RPMI8226 (cell line): ENCODE data around the gene OR8G1.
"Not testable (repeated sequence)": the region's sequence is repeated elsewhere in the genome, so short reads cannot be mapped to it uniquely, and the experiment has no call there.

Experiments used
- DNase-seq: peaks from one replicate; pipeline ENCODE4 v3.0.0-alpha.2; 2015

Gene OR8G1

DNA sequence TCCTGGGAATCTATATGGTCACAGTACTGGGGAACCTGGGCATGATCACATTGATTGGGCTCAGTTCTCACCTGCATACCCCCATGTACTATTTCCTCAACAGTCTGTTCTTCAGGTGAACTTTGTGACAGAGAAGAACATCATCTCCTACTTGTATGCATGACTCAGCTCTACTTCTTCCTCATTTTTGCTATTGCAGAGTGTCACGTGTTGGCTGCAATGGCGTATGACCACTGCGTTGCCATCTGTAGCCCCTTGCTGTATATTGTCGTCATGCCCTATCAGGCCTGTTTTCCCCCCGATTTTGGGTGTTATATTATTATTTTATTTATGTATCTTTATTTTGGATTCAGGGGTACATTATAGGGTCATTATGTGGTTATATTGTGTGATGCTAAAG, 2.4 kb upstream of the OR8G1 start:
- DNase-seq: no peak

DNA sequence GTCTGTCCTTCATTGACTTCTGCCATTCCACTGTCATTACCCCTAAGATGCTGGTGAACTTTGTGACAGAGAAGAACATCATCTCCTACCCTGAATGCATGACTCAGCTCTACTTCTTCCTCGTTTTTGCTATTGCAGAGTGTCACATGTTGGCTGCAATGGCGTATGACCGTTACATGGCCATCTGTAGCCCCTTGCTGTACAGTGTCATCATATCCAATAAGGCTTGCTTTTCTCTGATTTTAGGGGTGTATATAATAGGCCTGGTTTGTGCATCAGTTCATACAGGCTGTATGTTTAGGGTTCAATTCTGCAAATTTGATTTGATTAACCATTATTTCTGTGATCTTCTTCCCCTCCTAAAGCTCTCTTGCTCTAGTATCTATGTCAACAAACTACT, 9.0 kb downstream of the OR8G1 start:
- DNase-seq: not testable (repeated sequence)

DNA sequence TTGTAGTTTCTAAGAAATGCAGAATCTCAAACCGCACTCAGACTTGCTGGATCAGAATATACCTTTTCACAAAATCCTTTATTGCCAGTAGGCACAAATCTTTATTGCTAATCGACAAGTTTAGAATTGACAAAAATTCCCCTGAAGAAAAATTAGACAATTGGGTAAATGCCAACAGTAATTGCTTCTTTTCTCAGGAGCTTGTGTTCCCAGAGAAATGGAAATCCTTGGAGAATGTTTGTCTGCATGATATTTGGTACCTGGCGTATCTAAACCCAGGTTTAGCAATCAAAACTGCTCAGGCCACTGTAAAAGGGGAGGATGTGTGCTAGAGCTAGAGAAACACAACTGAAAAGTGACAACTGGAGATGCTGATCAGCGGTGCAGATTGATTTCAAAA, 15.2 kb downstream of the OR8G1 start, which contains the start of gene OR8G5:
Gene OR8G5, plus strand, starts transcription at position 301 of the 400 bp plus-strand sequence. CDS start 8,556 bp downstream, outside the sequence.
- no peak for DNase-seq

DNA sequence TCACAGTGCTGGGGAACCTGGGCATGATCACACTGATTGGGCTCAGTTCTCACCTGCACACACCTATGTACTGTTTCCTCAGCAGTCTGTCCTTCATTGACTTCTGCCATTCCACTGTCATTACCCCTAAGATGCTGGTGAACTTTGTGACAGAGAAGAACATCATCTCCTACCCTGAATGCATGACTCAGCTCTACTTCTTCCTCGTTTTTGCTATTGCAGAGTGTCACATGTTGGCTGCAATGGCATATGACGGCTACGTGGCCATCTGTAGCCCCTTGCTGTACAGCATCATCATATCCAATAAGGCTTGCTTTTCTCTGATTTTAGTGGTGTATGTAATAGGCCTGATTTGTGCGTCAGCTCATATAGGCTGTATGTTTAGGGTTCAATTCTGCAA, 24.1 kb downstream of the OR8G1 start:
- DNase-seq: not testable (repeated sequence)

DNA sequence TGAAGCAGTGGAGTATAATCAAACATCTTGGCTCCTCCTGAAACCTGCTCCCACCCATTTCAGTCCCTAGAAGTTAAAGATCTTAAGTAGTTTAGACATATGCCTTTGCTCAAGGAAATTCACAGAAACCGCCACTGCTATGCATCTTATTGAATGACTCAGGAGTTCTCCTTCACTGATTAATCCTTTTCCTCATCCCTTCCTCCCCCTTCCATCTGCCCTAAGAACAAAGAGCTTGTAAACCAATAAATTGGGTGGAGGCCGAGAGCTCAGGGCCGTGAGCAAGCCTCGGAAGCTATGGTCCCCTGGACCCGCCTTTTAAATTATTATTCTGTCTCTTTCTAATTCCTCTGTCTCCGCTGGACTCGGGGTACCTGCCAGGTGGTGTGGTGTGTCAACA, 30.0 kb downstream of the OR8G1 start:
- not testable (repeated sequence) for DNase-seq

DNA sequence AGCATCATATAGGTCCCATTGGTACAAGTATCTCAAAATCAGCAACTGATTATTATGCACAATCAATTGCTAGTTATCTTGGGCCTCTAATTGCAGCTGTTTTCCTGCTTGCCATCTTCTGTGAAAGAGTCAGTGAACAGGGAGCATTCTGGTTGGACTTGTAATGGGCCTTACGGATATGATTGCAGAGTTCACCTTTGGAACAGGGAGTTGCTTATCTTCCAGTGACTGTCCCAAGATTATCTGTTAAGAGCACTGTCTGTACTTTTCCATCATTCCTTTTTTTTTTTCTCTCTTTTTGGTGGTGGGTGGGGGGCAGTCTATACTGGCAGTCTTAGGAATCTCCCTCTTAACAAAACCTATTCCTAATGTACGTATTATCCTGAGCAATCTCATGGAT, 33.1 kb downstream of the OR8G1 start:
- no peak for DNase-seq

DNA sequence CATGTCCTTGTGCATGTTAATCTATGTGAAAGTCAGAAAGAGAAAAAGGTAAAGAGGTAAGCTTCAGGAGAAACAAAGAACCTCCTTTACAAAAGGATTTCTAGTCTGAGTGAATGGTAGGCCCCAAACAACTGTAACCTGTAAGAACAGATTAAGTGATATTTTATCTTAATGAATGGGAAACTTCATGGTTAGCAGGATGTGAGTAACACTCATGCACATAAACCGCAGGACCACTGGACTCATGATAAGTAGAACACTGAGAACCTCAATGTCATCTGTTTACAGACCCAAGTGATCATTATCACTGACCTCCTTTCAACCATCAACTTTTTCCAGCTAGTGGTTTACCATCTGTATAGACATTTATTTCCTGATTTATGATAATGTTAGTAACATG, 35.2 kb downstream of the OR8G1 start:
- no peak for DNase-seq

DNA sequence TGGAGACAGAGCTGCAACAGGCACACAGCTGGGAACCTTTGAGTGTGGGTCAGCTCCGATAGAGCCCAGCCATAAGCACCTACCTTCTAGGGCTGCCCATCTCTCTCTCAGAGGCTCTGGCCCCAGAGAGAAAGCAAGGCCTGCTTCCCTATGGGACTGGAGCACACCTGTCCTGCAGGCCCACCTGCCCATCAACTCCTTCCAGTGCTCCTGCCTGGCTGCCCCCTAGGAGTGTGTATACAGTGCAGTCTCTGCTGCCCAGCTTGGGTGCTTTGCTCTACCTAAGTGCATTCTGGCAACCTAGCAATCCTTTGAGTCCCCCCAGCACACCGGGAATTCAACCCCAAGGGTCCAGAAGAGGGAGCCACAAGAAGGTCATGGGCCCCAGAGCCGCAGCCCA, 36.3 kb downstream of the OR8G1 start:
- no peak for DNase-seq

DNA sequence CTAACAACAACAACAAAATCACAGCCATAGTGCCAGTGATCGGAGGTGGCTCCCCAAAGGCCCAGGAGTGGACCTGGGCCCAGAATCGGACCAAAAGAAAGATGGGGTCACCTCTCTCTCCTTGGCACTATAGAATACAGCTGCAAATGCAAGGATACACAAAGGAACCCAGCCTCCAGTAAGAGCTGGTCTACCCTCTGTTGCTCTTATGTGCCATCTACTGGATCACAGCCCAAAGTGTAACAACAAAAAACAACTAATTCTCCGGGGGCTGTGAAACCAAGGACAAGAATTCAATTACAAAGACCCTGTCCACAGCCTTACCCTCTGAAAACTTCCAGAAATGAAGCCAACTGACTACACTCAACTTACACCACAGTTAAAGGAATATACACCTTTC, 36.9 kb downstream of the OR8G1 start:
- no peak for DNase-seq

DNA sequence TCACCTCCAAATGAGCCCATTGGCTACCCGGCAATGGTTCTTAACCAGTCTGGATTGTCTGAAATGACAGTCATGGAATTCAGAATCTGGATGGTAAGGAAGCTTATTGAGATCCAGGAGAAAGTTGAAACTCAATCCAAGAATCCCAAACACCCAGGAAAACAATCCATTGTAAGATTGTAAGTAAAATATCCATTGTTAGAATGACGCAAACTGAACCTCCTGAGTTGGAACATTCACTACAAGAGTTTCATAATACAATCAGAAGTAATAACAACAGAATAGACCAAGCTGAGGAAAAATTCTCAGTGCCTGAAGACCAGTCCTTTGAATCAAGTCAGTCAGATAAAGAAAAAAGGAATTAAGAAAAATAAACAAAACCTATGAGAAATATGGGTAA, 37.4 kb downstream of the OR8G1 start:
- no peak for DNase-seq

DNA sequence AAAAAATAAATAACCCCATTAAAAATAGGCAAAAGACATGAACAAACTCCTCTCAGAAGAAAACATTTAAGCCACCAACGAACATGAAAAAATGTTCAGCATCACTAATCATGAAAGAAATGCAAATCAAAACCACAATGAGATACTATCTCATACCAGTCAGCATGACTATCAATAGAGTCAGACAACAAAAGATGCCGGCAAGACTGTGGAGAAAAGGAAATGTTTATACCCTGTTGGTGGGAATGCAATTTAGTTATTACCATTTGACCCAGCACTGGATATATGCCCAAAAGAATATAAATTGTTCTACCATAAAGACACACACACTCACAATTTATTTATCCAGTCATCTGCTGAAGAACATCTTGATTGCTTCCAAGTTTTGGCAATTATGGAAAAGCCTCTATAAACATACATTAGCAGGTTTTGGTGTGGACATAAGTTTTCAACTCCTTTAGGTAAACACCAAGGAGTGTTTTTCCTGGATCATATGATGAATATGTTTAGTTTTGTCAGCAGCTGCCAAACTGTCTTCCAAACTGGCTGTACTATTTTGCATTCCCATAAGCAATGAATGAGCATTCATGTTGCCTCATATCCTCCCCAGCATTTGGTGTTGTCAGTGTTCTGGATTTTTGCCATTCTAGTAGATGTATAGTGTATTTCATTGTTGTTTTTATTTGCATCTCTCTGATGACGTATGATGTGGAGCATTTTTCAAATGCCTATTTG, 44.9 kb downstream of the OR8G1 start:
- DNase-seq: no peak

DNA sequence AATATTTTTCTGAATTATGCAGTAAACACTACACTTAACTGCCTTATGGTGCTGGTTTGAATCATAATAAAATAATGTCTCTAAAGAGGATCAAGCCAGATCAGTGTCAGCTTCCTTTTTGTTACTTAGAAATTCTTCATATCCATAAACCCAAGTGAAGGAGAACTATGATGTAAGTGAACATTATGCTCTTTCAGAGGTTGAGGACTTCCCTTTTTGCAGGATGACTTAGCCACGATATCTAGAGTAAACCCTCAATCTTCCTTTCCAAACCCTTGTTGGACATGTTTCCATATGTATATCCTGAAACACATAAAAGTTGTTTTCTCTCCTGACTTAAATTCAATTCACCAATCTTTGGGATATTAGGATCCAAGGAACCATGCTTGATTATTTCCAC, 53.8 kb downstream of the OR8G1 start:
- DNase-seq: no peak

DNA sequence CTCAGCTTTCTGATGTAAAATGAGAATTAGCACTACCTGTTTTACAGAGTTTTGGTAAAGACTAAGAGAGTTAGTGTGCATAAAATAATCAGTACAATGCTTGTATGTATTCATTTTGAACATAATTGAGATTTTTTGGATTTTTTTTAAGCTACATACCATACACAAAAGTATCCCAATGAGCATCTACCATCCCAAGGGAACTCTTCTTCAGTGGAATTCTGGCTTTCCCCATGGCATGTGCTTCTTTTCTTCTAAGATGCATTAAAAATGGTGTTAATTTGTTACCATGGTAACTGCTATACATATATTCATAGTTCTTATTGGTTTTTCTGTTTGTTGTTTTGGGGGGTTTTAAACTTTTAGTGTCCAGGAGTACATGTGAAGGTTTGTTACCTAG, 55.1 kb downstream of the OR8G1 start:
- no peak for DNase-seq

DNA sequence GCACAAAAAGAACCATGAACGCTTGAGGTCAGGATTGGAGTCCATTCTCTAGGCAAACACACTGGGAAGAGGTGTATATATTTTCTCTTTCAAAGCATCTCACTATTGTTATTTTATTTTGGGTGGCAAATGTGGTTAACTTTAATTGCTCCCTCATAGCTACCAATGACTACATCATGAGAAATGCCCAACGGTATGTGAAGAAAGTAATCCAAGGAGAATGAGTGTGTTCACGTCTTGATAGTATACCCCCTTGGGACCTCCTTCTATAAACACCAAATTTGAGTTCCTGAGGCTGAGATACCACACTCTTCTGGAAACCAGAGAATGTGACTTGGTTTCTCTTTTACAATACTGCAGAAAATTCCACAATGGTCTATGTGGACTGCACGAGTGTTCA, 57.0 kb downstream of the OR8G1 start:
- DNase-seq: no peak

DNA sequence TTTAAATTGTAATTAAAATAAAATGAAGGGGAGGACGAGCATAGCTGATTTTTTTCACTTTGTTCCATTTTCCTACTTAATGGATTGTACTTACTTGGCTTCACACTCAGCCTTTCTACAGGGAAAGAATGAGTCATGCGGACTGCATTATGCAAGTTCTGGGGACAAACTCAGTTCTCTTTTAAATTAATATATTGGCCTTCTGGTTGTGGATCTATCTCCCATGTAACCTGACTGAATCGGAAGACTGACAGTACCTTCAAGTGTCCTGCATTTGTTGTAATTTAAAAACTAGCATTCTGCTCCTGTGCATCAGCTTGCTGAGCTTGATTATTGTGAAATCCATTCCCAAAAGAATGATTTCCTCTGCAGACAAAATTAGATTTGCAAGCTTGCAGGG, 60.7 kb downstream of the OR8G1 start:
- no peak for DNase-seq

DNA sequence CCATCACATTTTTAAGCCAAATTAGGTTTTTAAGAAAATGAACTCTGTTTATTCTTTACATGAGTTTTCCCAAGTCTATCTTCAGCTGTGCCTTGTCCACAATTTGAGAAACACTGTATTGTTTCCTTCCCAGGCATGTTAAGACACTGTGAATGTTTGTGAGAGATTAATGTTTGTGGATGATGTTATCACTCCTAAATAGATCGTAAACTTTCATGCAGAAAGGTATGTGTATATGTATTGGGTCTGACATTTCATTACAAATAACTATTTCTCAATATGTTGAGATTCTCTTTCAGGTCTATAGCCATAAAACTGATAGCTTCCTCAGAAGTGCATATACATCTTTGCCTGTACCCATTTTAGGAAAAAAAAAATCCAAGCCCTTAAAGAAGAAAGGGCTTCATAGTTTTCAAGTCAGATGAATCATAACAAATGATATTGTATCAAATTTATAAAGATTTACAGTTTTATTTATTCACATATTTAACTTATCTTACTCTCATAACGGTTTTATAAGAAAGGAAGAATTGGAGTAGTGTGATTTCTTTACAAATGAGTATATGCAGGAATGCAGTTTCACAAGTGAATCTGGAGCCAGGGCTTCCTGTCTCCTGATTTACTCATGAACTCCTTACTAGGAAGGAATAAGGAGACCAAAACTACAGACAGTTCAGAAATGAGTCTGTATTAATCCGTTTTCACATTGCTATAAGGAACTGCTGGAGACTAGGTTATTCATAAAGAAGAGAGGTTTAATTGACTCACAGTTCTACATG, 61.6 kb downstream of the OR8G1 start:
- no peak for DNase-seq
